Lower leg skin (tissue), 4 donors: Measurements from ENCODE around the gene FBXL20. TPM values are rescaled to one million over a fixed set of nuclear protein-coding genes. Genes with fewer than 3 reads are reported as not detected.
A peak's percentile ranks its signal among the peaks of the same experiment; 100 is the strongest.

Experiments
- DNase-seq, 2 donors: peaks; one replicate each; pipeline ENCODE4 v3.0.0-alpha.2; 2019; ENCODE audit warnings: low spot score in 2 of 2
- H3K4me3 ChIP-seq: fragments of 200-600 bp; sonication (generic); 2 replicates; pipeline ENCODE4 v1.5.1; 2017; ENCODE audit warnings: mild to moderate bottlenecking, low read depth; ENCODE audit not compliant: poor library complexity, severe bottlenecking
- POLR2A ChIP-seq, 2 donors: fragments of 450-650 bp; IDR thresholded peaks; one replicate each; pipeline ENCODE4 v1.6.1; 2016 to 2017; ENCODE audit warnings: antibody characterized with exemption in 2 of 2, mild to moderate bottlenecking in 1 of 2, moderate library complexity in 1 of 2
- WGBS, 2 donors: methylation state at CpG; one replicate each; pipeline ENCODE4 v1.1.5; 2018; 5-methylcytosine and 5-hydroxymethylcytosine counted together
- intact Hi-C: fragments of 100-400 bp; cut with DNase I; formaldehyde crosslinking; loops from one replicate; pipeline ENCODE4 v1.15.0; 2023; ENCODE audit warnings: low total_unique reads
- total RNA-seq, 4 donors: library from RNA; depleted of rRNA; stranded (reverse); fragments of >200 nt; gene quantifications; one replicate each; pipeline ENCODE4 v1.1.0, GENCODE V29; 2016
- TF ChIP-seq, protein P1 (sequence below), 3 donors: fragments of 450-650 bp; IDR thresholded peaks; one replicate each; pipeline ENCODE4 v1.5.1; 2016; ENCODE audit warnings: antibody characterized with exemption in 3 of 3, mild to moderate bottlenecking in 3 of 3, moderate library complexity in 2 of 3

FBXL20 gene
- total RNA-seq, 4 donors from 2014 or later, result 20.5 to 45.2 (median 30.8) TPM

DNA sequence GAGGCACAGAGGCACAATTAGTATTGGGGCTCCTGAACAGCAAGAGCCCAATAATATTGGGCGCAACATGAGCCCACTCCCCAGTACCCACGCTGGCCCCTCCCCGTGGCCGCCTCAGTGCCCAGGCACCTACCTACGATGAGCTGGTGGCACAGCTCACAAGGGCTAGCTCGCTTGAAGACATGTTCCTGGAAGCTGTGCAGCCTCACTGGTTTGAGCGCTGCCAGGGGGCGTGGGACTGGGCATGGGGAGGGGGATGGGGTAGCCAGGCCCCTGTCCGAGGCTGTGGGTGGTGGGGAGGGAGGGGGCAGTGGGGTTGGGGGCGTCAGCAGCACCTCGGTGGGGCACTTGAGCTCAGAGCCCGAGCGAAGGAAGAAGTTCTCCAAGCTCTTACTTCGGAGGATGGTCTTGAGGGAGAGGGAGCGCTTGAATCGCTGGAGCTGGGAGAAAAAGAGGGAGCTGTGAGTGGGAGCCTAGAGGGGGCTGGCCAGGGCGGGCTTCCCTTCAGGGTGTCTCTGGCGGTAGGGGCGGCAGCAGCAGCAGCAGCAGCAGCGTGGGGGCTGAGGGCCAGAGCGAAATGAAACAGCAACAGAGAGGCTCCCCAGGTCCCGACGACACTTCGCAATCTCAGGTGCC is 183.6 kb downstream of the FBXL20 start:
- peak in 1 of 2 donors; percentile 81 for DNase-seq
- 28 to 47% methylated on average over 19 to 23 of the region's 24 CpGs for WGBS, 2 donors
- TF ChIP-seq POLR2A (IDR thresholded peaks at IDR 0.05), result no peak
- TF ChIP-seq, protein P1, sequence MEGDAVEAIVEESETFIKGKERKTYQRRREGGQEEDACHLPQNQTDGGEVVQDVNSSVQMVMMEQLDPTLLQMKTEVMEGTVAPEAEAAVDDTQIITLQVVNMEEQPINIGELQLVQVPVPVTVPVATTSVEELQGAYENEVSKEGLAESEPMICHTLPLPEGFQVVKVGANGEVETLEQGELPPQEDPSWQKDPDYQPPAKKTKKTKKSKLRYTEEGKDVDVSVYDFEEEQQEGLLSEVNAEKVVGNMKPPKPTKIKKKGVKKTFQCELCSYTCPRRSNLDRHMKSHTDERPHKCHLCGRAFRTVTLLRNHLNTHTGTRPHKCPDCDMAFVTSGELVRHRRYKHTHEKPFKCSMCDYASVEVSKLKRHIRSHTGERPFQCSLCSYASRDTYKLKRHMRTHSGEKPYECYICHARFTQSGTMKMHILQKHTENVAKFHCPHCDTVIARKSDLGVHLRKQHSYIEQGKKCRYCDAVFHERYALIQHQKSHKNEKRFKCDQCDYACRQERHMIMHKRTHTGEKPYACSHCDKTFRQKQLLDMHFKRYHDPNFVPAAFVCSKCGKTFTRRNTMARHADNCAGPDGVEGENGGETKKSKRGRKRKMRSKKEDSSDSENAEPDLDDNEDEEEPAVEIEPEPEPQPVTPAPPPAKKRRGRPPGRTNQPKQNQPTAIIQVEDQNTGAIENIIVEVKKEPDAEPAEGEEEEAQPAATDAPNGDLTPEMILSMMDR (IDR thresholded peaks at IDR 0.05), result no peak
- intact Hi-C loops, result no loop called here
- no peak overlapping the region for H3K4me3 ChIP-seq

DNA sequence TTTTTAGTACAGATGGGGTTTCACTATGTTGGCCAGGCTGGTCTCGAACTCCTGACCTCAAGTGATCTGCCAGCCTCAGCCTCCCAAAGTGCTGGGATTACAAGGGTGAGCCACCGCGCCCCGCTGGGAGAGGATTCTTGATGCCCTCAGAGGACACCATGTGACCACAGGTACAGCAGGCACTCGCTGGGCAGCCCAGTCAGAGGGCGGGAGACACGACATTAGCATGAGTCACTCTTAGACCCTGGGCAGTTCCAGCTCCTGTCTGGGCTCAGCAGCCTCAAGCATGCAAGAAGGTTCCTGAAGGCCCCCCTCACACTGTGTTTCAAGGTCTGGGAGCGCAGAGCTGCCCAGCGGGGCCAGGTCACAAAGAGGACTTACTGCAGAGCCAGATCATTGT is 187.6 kb downstream of the FBXL20 start:
- no peak overlapping the region for H3K4me3 ChIP-seq
- 69 to 73% methylated on average over 9 of the region's 9 CpGs for WGBS, 2 donors
- intact Hi-C loops, result no loop called here
- no peak for TF ChIP-seq POLR2A (IDR thresholded peaks at IDR 0.05)
- TF ChIP-seq, protein P1 (IDR thresholded peaks at IDR 0.05), result no peak
- DNase-seq, result no peak

DNA sequence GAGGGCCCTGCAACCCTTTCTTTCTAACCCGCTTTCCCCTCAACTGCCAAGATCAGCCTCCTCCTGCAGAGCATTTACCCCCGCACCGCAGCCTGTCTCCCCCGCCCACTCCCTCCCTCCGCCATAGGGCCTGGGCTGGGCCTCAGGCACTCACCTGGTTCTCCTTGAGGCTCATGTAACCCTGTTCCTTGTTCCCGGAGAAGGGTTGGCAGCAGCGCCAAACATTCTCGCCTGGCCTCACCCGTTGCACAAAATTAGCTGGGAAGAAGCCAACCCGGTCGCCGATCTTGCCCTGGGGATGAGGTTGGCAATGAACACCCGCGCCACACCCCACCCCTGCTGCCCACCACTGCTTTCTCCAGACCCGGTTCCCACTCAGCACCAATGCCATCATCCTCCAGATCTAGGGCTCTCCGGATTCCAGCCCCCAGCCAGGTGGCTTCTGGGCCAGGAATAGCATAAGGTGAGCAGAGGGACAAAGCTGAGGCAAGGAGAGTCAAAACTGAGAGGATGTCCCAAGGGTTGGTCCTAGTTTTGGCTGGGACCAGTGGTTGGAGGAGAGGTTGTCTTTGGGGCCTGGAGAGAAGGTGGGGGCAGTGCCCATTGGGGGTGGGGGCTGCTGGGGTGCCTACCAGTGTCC is 188.5 kb downstream of the FBXL20 start:
- no peak for TF ChIP-seq POLR2A (IDR thresholded peaks at IDR 0.05)
- TF ChIP-seq, protein P1 (IDR thresholded peaks at IDR 0.05), result no peak
- intact Hi-C loops, result no loop called here
- H3K4me3 ChIP-seq, result no peak overlapping the region
- DNase-seq, result no peak
- 27 to 41% methylated on average over 16 of the region's 16 CpGs for WGBS, 2 donors

DNA sequence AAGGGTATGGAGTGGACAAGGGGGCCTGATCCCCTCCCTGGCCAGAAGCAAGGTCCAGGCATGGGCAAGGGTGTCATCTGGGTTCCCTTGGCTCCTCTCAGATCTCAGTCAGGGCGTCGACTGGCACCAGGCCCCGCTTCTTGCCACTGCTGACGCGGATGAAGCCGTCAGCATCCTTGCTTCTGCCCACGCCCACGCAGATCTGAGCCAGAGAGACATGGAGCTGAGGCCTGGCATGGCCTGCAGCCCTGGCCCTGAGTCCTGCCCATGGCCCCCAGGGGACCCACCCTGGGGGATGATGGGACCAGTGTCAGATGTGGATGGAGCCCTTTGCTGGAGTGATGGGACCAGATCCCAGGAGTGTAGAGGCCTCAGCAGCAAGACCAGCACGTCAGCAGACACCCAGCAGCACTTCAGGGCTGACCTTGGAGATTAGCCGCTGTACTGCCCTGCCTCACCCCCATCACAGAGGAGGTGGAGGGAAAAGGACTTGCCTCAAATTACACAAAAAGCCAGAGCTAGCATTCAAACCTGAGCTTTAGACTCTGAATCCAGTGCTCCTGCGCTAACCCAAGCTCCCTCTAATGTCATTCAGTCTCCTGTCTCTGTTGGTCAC is 189.1 kb downstream of the FBXL20 start:
- no peak for TF ChIP-seq POLR2A (IDR thresholded peaks at IDR 0.05)
- TF ChIP-seq, protein P1 (IDR thresholded peaks at IDR 0.05), result no peak
- DNase-seq, result no peak
- H3K4me3 ChIP-seq, result no peak overlapping the region
- WGBS, 2 donors, result 51 to 60% methylated on average over 7 to 11 of the region's 11 CpGs
- intact Hi-C loops, result no loop called here

DNA sequence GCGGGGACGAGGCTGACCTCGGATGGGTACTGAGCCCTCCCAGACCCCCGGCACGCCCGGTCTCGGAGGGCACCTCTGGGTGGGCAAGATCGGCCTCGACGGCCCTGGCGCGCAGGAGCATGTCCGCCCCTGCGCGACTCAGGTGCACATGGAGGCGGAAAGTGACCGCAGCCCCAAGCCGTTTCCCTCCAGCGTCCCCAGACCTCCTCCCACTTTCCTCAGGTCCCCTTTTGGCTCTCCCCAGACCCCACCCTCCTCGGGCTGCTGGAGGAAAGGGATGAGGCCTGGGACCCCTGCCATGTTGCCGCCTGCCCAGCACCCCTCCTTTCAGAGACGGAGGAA is 191.4 kb downstream of the FBXL20 start:
- WGBS, 2 donors, result 26 to 64% methylated on average over 7 to 10 of the region's 22 CpGs
- H3K4me3 ChIP-seq, result no peak overlapping the region
- intact Hi-C loops, result no loop called here
- no peak for TF ChIP-seq POLR2A (IDR thresholded peaks at IDR 0.05)
- TF ChIP-seq, protein P1 (IDR thresholded peaks at IDR 0.05), result no peak
- no peak for DNase-seq
